ENCODE results near the gene IGF1R.

IGF1R gene

DNA sequence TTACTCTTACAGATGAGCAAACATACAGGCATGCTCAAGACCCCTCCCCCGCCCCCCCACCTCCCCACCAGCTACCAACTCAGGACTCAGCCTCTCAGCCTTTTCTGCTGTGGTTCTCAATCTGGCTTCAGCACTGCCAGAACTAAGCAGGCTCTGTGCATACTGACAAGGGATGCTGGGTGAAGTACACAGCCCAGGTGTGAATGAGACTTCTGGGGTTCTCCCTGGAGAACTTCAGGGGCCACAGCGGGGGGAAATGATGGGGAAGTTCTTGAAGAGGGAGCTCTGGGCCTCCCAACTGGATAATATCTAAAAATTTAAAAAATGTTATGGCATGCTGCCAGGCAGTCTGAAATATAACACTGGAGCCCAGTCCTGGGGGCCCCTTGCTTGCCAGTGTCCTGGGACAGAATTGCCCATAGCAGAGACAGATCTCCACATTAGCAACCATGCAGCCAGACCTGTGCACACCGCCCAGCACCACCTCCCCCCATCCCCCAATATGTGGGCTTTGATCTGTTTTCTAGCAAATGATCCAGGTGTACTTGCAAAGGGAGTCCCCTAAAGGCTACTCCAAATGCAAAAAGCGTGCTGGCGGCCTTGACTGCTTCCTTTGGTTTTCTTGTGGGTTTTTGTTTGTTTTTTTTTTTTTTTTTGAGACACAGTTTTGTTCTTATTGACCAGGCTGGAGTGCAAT, 317.9 kb downstream of the IGF1R start:
- TF ChIP-seq, protein P1, sequence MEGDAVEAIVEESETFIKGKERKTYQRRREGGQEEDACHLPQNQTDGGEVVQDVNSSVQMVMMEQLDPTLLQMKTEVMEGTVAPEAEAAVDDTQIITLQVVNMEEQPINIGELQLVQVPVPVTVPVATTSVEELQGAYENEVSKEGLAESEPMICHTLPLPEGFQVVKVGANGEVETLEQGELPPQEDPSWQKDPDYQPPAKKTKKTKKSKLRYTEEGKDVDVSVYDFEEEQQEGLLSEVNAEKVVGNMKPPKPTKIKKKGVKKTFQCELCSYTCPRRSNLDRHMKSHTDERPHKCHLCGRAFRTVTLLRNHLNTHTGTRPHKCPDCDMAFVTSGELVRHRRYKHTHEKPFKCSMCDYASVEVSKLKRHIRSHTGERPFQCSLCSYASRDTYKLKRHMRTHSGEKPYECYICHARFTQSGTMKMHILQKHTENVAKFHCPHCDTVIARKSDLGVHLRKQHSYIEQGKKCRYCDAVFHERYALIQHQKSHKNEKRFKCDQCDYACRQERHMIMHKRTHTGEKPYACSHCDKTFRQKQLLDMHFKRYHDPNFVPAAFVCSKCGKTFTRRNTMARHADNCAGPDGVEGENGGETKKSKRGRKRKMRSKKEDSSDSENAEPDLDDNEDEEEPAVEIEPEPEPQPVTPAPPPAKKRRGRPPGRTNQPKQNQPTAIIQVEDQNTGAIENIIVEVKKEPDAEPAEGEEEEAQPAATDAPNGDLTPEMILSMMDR (IDR thresholded peaks at IDR 0.05; ENCODE audit: low read depth, low read length, missing control alignments): no peak
- no peak overlapping the region for H3K4me3 ChIP-seq (ENCODE audit: low read depth, low read length)
- DNase-seq (ENCODE audit: low read depth): no peak

DNA sequence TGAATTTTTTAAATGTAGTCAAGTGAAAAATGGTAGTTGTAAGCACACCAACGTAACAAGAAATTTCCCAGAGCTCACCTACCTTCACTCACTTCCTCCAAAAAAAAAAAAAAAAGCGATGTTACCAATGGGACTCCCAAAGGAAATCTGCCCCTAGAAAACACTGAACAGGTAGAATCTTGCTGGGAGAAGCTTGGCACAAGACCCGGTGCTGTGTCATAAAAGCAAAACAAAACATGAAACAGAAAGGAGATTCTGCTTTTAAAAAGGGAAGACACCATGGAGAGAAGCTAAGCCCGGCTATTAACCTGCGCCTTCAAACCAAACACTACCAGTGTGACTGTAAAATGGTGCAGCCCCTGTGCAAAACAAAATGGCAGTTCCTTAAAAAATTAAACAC, 318.8 kb downstream of the IGF1R start:
- no peak for DNase-seq (ENCODE audit: low read depth)
- no peak overlapping the region for H3K4me3 ChIP-seq (ENCODE audit: low read depth, low read length)
- TF ChIP-seq, protein P1 (IDR thresholded peaks at IDR 0.05; ENCODE audit: low read depth, low read length, missing control alignments): no peak

DNA sequence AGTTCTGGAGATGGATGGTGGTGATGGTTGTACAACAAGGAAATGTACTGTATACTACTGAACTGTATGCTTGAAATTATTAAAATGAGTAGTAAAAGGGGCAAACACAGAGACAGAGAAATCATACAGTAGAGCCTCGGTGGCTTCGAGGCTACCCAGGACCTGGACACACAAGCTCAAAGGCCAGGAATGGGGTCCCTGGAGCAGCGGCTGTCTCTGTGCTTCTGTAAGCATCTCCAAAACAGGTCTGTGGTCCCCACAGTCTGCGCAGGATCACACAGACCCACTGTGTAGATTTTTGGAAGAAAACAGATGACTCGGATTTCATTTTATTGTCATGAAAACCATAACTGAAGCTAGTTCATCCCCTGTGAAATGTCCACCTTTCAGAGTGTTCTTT, 319.6 kb downstream of the IGF1R start:
- H3K4me3 ChIP-seq (ENCODE audit: low read depth, low read length): no peak overlapping the region
- DNase-seq (ENCODE audit: low read depth): no peak
- TF ChIP-seq, protein P1 (IDR thresholded peaks at IDR 0.05; ENCODE audit: low read depth, low read length, missing control alignments): no peak

DNA sequence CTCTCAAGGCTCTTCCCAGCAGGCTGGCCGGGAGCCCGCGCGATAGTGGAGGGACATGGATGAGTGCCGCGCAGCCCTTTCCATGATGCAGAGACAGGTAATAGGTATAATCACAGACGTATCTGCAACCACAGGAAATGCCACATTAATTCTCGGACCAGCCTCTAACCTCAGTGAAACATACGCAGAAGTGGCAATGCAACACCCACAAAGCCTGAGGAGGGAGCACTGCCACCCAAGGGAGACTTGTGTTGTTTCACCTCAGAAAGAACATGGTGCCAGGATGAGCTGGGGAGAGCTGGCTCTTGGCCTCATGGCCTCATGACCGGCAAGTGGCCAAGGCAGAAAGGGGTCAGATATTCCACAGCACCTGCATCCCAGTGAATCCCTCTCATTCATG, 320.2 kb downstream of the IGF1R start:
- DNase-seq (ENCODE audit: low read depth): no peak
- TF ChIP-seq, protein P1 (IDR thresholded peaks at IDR 0.05; ENCODE audit: low read depth, low read length, missing control alignments): no peak
- no peak overlapping the region for H3K4me3 ChIP-seq (ENCODE audit: low read depth, low read length)

DNA sequence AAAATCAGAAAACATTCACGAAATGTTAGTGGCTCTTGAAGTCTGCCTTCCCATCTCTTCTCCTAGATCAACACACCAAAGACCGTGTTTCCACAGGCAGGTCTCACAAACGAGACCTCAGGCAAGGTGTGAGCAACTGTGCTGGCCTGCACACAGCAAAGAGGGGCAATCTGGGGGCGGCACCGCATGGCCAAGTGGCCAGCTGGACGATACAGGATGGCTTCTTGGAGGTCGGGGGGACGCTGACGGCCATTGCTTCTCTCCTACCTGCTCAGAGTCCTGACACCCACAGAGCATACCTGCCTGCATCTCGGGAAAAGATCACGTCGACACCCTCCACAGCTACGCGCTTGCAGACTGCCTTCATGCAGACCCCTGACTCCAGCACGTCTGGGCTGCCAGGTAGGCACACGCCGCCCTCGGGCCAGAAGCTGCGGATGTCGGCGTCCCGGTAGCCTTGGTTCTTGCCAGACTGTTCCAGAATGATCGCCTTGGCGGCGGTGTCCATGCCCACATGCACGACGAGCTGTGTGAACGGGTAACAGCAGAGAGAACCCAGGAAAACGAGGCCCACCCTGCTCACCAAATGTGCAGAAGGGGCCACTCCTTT, 320.9 kb downstream of the IGF1R start:
- DNase-seq (ENCODE audit: low read depth): no peak
- H3K4me3 ChIP-seq (ENCODE audit: low read depth, low read length): no peak overlapping the region
- TF ChIP-seq, protein P1 (IDR thresholded peaks at IDR 0.05; ENCODE audit: low read depth, low read length, missing control alignments): no peak

DNA sequence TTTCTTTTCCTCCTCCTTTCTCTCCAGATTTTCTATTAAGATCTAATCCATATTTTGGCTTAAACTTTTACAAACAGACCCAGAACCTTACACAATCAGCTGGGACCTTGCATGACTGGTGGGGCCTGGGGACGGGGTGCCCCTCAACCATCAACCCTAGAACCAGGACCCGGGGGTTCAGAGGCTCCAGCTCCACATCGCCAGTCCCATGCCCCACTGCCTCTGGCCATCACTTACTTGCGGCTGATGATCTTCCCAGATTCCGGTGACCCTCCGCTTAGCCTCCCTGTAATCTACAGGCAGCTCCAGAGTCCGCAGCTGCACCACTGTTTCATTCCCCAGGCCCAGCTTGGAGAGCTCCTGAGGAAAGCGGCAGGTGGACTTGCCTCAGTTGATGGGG, 322.5 kb downstream of the IGF1R start:
- DNase-seq (ENCODE audit: low read depth): no peak
- TF ChIP-seq, protein P1 (IDR thresholded peaks at IDR 0.05; ENCODE audit: low read depth, low read length, missing control alignments): no peak
- H3K4me3 ChIP-seq (ENCODE audit: low read depth, low read length): no peak overlapping the region

DNA sequence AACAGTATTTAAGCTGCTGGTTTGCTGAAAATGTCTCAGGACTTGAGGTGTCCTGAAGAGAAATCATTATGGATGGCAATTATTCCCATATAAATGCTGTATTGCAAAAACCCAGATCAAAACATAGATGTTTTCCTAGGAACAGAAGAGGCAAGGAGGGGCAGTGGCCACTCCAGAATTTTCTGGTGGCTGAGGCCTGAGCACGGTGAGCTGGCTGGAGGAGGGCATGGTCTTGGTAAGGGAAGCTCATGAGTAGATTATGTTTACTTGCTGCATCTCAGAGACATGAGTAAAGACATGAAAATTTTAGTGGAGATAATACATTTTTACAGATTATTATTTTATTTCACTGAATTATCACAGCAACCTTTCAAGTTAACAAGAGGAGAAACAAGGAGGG, 328.2 kb downstream of the IGF1R start:
- no peak for DNase-seq (ENCODE audit: low read depth)
- H3K4me3 ChIP-seq (ENCODE audit: low read depth, low read length): no peak overlapping the region
- TF ChIP-seq, protein P1 (IDR thresholded peaks at IDR 0.05; ENCODE audit: low read depth, low read length, missing control alignments): no peak

Data from GM12864 (cell line).